HG03025 (cell line): ENCODE results near the gene BSN.

Experiments
- ATAC-seq: cut with Tn5 transposase; IDR thresholded peaks from one replicate; pipeline ENCODE4 v1.9.1; 2021; ENCODE audit warnings: mild to moderate bottlenecking, moderate library complexity; ENCODE audit not compliant: unreplicated experiment, low FRiP score

Gene BSN

DNA sequence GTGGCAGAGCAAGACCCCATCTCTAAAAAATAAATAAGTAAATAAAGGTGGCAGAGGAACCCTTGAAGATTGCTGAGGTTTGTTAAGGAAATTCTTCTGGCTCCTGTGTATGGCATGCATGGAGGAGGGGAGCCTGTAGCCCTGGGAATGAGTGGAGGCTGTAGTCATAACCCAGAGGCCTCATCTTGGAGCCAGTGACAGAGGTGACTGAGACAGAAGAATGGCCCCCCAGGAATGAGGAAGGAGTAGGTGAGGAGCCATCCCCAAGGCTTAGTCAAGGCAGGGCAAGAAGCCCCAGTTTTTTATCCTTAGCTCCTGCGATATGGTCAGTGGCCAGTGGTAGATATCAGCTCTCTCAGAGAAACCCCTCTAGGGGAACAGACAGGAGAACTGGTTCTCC is 46.5 kb downstream of the BSN start:
- no peak for ATAC-seq

- no peak for ATAC-seq
Observed at GRCh38 chr3:49601358-49602048, 47.2 kb downstream of the BSN start.

- no peak for ATAC-seq
Observed at GRCh38 chr3:49602049-49602554, 47.8 kb downstream of the BSN start.

- no peak for ATAC-seq
Observed at GRCh38 chr3:49602877-49603411, 48.7 kb downstream of the BSN start.

GRCh38 chr3:49606427-49606826 is 52.1 kb downstream of the BSN start:
- no peak for ATAC-seq

DNA sequence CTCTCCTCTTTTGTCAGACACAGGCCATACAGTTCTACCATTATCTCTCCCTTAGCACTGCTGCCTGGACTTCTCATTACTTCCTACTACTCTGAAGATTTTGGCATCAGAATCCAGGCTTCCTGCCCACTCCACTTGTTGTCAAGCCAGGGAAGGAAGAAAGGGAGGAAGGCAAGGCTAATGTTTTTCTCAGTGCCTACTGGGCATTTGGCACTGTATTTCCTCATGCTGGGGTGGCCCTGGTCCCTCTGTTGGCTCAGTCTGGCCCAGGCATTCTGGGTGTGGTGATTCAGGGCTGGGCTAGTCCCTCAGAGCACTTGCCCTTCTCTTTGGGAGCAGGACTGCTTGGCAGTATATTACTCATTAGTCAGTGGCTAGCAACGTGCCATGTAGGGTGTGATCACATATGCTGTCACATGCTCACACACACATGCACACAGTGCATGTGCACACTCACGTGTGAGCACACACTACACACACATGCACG is 52.9 kb downstream of the BSN start:
- ATAC-seq: no peak

DNA sequence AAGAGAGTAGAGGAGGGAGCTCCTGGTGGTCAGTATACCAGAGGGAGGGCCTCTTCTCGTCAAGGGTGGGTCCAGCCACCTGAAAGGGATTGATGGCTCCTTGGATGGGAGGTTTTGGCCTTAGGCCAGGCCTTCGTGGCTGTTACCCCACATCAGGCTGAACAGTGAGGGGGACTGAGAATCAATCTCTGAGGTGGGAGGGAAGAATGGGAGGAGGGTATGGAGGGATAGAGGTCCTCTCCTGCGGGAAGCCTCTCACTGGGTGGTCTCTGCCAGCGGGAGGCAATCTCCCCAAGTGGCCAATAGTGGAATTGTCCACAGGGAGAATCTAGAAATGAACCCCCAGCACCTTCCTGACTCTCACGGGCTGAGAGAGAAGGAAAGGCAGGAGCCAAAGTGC is 53.5 kb downstream of the BSN start:
- ATAC-seq: no peak

DNA sequence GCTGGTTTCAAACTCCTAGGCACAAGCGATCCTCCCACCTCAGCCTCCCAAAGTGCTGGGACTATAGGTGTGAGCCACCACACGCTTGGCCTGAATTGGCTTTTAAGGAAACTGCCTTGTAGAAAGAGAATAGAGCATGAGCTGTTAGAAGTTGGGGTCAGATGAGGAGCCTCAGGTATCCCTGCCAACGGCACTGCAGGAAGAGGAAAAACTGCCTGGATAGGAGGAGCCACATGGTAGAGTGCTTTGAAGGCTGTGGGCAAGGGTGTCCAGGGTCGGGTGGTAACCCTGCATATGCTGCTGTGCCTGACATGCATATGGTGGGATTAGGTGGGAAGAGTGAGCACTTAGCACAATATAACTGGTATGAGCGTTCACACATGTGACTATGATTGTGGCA is 55.0 kb downstream of the BSN start:
- no peak for ATAC-seq

GRCh38 chr3:49609815-49610214 is 55.5 kb downstream of the BSN start:
- ATAC-seq: no peak

DNA sequence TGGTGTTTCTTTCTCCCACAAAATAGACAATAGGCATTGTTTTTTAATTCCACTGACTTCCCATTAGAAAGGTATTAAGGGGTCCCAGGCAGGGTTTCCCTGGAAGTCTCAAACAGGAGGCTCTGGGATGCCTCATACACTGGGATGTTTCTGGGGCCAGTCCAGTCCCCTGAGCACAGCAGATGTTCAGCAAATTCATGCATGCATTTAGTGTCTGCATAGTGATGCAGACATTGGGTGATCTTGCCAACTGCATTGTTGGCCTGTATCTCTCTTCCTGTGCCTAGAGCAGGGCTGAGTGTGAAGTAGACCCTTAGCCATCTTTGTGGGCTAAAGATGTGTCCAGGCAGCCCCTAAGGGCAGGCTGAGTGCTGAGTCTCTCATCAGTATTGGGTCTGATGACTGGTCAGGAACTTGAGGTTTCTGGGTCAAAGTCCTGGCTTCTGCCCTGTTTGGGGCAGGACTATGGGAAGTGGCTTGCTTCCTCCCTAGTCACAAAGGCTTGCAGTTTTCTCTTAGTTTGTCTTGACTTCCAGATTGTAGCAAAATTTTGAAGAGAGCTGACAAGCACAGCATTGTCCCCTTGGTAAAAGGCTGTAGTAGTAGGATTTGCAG is 56.5 kb downstream of the BSN start:
- no peak for ATAC-seq

GRCh38 chr3:49611291-49611690 is 57.0 kb downstream of the BSN start:
- ATAC-seq: no peak

DNA sequence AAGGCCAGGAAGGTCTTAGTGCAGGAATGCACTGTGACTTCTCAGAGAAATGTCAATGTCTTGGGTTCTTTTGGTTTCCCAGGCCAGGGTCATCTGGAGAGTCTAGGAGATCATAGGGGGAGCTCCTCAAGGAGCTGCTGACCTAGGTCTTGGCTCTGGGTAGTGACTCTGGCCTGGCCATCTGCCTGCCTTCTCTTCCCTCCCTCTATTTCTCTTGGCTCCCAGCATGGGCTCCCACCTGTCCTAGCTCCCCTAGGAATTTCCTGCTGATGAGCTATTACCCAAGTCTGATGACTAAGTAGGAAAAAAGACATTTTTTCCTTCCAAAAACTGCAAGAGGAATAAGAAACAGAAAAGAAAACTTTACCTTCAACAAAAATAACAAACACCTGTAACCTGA is 57.4 kb downstream of the BSN start:
- no peak for ATAC-seq

DNA sequence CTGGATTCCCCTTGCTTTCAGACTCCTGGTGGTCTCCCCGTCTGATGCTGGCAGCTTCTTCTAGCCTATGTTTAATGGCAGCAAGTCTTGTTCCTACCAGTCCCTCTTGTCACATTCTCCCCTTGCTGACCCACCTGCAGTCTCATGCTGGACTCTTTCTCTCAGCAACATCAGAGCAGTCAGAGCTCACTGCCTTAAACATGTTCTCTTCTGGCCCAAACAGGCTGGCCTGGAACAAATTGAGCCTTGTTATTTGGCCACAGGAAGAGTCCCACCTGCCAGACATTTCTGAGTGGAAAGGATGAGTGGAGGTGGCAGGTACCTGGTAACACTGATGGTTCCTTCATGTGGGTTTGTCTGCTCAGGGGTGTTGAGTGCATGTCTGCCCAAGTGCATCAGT is 60.7 kb downstream of the BSN start:
- ATAC-seq: no peak

DNA sequence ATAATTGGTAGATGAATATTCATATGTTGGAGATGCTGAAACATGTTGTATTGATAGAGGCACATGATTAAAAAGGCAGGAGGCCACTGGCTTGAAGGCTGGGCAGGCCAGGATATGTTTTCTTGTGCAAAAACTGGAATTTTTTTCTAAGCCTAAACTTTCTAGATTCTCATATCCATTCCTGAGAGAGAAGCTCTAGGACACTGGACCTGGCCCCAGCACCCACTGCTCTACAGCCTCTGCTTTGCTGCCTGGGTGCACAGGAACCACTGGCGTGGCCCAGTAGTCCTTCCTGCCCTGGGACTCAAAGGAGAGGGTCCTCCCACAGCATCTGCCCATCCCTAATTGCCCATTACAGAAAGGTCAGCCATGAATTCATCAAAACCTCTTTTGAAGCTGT is 61.8 kb downstream of the BSN start:
- ATAC-seq: no peak

DNA sequence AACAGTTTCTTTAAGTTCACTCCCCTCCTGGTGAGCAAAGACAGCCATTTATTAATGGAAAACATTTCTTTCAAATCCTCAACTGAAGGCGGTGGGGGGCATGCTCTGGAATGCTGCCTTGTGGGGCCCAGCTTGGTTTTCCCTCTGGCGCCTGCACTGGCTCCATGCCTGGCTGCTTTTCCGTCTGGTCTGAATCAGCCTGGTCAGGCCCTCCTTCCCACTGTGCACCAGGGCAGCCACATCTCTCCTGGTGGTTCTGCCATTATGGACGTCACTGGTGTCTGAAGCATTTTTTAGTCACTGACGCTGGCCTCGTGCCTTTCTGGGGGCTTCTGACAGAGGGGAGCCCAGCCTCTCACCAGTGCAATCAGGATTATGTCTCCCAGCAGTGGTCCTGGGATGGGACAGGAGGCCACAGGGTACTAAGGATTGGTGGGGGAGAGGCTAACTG is 62.2 kb downstream of the BSN start:
- ATAC-seq: no peak

GRCh38 chr3:49617390-49618013 is 63.2 kb downstream of the BSN start:
- no peak for ATAC-seq

- ATAC-seq: no peak
Observed at GRCh38 chr3:49618412-49618811, 64.1 kb downstream of the BSN start.

GRCh38 chr3:49619649-49620048 is 65.4 kb downstream of the BSN start:
- ATAC-seq: no peak

GRCh38 chr3:49620728-49621127 is 66.5 kb downstream of the BSN start:
- ATAC-seq: no peak

DNA sequence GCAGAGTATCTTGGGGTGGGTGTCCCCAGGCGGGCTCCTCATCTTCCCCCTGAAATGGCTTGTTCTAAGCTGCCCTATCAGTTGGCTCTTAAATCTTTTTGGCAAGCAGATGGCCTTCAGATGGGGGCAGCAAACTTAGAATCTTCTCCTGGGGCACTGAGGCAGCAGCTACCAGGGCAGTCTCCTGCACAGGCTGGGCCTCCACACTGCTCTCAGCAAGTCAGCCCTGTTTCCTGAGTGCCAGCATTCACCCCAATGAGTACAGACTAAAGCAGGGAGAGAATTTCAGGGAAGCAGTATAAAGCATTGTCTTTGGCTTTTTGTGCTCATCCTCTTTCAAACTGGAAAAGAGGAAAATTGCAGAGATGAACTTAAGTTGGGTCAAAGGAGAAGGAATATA is 68.8 kb downstream of the BSN start:
- ATAC-seq: no peak

DNA sequence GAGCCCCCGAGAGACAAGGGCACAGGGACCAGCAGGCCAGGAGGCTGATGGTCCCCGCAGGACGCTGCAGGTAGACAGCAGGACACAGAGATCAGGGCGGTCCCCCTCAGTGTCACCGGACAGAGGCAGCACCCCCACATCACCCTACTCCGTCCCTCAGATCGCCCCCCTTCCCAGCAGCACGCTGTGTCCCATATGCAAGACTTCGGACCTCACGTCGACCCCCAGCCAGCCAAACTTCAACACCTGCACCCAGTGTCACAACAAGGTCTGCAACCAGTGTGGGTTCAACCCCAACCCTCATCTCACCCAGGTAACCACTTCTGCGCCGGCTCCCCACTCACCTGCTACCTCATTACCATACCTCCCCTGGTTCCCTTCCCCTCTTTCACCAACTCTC is 70.8 kb downstream of the BSN start:
- no peak for ATAC-seq
